Thyroid gland (tissue), 4 donors: ENCODE results near the gene KLK15.

Experiments used
- POLR2A ChIP-seq, 2 donors: fragments of 450-650 bp; IDR thresholded peaks; one replicate each; pipeline ENCODE4 v1.6.1; 2017; ENCODE audit warnings: antibody characterized with exemption in 2 of 2, mild to moderate bottlenecking in 2 of 2, moderate library complexity in 1 of 2
- TF ChIP-seq, protein P1 (sequence below), 6 experiments: fragments of 200-600 bp in 3 of 6; fragments of 450-650 bp in 3 of 6; sonication (generic) in 3 of 6; IDR thresholded peaks; one replicate each; pipeline ENCODE4 v1.5.1; 2016 to 2019; ENCODE audit warnings: antibody characterized with exemption in 6 of 6, mild to moderate bottlenecking in 2 of 6, inconsistent platforms in 1 of 6, moderate library complexity in 1 of 6

GRCh38 chr19:50778906-50779430 is 54.4 kb downstream of the KLK15 start:
- no peak for TF ChIP-seq POLR2A (IDR thresholded peaks at IDR 0.05)
- TF ChIP-seq, protein P1, sequence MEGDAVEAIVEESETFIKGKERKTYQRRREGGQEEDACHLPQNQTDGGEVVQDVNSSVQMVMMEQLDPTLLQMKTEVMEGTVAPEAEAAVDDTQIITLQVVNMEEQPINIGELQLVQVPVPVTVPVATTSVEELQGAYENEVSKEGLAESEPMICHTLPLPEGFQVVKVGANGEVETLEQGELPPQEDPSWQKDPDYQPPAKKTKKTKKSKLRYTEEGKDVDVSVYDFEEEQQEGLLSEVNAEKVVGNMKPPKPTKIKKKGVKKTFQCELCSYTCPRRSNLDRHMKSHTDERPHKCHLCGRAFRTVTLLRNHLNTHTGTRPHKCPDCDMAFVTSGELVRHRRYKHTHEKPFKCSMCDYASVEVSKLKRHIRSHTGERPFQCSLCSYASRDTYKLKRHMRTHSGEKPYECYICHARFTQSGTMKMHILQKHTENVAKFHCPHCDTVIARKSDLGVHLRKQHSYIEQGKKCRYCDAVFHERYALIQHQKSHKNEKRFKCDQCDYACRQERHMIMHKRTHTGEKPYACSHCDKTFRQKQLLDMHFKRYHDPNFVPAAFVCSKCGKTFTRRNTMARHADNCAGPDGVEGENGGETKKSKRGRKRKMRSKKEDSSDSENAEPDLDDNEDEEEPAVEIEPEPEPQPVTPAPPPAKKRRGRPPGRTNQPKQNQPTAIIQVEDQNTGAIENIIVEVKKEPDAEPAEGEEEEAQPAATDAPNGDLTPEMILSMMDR (IDR thresholded peaks at IDR 0.05), result no peak
